Measurements from ENCODE around the gene ZNF581. TPM values are rescaled to one million over a fixed set of nuclear protein-coding genes. Genes with fewer than 3 reads are reported as not detected.

The ZNF581 gene
- total RNA-seq (2014; rRNA removed; shearing (Covaris generic)), result 23.7 and 29.5 TPM in 2 replicates
- 27.8 and 30.5 TPM in 2 replicates for polyA plus RNA-seq (2015; cell fraction: cytosol; rRNA removed)
- 19.1 and 21.5 TPM in 2 replicates for polyA plus RNA-seq (2015; cell fraction: nucleus; rRNA removed)

DNA sequence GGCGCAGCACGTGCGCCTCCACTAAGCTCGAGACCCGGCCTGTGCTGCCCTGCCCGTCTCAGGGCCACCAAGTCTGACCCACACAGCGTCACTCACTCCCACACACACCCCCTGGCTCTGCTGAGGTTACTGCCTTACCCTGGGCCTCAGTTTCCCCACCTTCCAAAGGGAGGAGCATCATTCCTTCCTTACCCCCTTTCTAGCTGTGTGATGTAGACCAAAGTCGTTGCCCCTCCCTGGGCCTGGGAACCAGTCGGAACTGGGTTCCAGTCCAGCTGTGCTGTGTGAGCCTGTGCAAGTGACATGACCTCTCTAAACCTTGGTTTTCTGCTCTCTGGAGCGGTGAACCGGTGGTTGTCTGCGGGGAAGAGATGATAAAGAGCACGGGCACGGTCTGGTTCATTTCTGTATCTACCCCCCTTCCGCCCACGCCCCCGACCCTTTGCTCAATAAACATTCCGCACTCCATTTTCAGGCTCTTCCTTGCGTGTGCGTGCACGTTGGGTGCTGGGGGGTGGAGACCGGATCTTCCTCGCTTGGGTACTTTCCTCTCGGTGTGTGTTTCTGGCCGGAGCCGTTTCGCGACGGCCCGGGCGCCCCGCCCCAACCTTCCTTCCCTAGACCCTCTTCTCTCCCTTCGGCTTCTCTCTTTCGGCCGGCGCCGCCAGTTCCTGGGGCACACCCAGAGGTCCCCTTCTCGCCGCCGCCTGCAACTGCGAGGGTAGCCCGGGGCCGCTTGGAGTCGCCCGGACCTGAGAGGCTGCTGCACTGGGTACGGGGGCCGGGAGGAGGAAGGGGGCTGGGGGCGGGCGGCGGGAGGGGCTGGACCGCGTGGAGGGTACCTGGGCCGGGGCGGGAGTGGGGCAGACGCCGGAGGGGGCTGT is at the start of gene ZNF581:
ZNF581 (plus strand) TSS at position 647 of the 884 bp plus-strand sequence. CDS start 923 bp downstream, outside the sequence.
- DNase-seq (ENCODE audit: low read depth), result peak; percentile 80

- DNase-seq (ENCODE audit: low read depth), result no peak
These were observed 48.4 kb upstream of the ZNF581 start for GRCh38 chr19:55594996-55595545.

- DNase-seq (ENCODE audit: low read depth), result no peak
These were observed 47.1 kb upstream of the ZNF581 start for GRCh38 chr19:55596304-55596703.

DNA sequence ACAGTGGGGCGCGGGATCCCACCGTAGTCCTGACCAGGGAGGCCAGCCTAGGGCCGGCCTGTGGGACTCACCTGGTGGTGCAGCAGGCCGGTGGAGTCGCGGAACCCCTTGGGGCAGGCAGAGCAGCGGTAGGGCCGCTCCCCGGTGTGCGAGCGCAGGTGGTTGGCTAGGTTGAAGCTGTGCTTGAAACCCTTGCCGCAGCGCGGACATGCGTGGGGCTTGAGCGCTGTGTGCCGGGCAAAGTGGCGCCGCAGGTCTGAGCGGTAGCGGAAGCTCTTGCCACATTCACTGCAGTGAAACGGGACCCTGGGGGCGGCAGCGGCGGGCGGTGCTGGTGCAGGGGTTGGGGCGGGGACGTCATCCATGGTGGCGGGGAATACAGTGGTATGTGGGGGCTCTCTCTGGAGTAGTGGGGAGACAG is 45.9 kb upstream of the ZNF581 start:
- no peak for DNase-seq (ENCODE audit: low read depth)

- no peak for DNase-seq (ENCODE audit: low read depth)
These were observed 45.4 kb upstream of the ZNF581 start for GRCh38 chr19:55598034-55598433.

DNA sequence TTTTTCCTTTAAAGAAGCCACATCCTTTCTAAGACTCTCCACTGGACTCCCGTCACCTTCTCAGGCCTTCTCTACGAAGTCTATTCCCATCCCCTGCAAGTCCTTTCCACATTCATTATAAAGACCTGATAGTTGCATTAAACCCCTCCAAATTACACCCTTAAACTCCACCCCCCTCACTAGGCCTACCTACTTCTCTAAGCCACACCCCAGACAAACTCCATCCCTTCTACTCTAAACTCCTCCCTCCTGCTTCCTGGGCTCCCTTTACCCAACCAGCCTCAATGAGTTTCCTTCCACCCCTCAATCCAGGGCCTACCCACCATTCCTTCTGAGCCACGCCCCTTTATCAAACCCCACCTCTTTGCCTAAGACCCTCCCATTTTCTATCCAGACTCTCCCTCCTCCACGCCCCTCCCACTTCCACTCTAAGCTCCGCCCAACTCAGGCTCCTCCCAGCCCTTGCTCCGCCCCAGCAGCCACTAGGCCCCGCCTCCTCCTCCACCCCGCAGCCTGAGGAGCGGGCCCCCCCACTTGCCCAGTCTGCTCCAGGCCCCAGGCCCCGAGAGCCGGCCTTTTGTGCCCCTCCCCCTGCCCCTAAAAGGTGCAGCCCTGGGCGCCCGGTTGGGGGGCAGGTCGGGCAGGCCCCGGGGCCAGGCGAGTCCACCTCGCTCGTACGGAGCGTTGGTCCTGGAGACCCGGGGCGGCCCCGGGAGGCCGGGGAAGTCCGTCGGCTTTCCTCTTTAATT is 44.6 kb upstream of the ZNF581 start:
- DNase-seq (ENCODE audit: low read depth), result peak; percentile 97

GRCh38 chr19:55599468-55599841 is 44.0 kb upstream of the ZNF581 start, which contains the start of gene FIZ1:
Gene FIZ1 (minus strand): TSS chr19:55599517. CDS start chr19:55597865, 1,652 bp downstream.
- peak; percentile 98 for DNase-seq (ENCODE audit: low read depth)

DNA sequence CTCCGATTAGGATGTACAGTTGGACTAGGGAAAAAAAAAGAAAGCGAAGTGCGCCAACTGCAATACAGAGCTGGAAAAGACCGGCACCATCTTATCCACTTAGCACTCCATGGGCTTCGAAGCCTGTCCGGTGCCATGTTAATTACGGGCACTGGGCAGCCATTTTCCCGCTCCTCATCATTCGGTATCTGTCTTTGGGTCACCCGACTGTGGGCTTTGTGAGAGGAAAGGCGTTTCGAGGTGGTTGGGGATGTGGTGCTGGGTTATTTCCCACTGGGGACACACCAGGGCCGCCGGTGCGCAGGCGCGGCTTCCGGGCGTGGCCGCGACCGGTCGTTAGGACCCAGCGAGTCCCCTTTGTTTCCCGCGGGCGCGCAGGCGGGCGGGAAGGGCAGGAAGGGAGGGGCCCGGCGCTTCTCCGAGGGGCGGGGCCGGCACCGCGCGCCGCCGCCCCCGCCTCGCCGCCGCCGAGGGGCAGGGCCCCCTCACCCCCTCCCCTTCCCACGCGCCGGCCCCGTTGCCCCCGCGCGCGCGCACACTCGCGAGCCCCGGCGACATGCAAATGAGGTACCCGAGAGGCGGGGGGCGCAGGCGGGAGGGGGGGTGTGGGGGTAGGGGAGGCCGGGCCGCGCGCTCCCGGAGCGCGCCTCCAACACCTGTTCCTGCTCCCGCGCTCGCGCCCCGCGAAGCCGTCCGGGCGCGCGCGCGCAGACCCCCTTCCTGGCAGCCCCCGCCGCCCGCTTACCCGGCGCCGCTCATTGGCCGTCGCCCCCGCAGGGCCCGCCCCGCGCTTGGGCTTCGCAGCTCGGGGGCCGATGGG is 43.4 kb upstream of the ZNF581 start, which contains the start of gene ZNF524:
ZNF524 (plus strand) TSS at position 447 of the 820 bp plus-strand sequence. CDS start 1,825 bp downstream, outside the sequence.
- peak; percentile 49 for DNase-seq (ENCODE audit: low read depth)

DNA sequence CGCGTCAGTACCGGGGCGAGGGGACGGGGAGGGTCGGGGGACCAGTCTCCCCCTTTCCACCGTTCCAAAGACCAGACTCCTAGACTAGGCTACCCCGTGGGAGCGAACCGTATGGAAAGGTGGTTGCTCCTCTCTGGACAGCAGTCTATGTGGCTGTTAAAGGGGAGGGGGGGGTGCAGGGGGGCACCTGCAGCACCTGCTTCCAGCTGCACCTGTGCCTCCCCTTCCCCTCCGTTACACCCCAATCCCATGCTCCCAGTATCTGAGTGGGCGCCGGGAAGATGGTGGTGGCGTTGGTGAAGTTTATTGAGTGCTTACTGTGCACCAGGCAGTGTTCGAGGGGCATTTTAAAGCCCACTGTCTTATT is 42.8 kb upstream of the ZNF581 start:
- no peak for DNase-seq (ENCODE audit: low read depth)

- DNase-seq (ENCODE audit: low read depth), result no peak
These were observed 42.4 kb upstream of the ZNF581 start for GRCh38 chr19:55601084-55601483.

DNA sequence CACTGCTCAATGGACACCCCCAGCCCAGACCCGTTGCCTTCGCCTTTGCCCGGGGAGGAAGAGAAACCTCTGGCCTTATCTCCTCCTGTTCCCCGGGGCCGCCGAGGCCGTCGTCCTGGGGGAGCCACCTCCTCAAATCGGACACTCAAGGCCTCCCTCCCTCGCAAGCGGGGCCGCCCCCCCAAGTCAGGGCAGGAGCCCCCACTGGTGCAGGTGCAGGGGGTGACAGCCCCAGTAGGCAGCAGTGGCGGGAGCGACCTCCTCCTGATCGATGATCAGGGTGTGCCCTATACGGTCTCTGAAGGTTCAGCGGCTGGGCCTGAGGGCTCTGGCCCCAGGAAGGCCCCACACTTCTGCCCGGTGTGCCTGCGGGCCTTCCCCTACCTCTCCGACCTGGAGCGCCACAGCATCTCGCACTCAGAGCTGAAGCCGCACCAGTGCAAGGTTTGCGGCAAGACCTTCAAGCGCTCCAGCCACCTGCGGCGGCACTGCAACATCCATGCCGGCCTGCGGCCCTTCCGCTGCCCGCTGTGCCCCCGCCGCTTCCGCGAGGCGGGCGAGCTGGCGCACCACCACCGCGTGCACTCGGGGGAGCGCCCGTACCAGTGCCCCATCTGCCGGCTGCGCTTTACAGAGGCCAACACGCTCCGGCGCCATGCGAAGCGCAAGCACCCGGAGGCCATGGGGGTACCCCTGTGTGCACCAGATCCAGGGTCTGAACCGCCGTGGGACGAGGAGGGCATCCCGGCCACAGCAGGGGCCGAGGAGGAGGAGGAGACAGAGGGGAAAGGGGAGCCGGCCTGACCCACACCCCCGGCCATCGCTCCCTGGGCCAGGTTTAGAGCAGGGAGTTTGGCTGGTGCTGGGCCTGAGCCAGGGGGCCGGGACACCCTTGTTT is 41.1 kb upstream of the ZNF581 start:
- DNase-seq (ENCODE audit: low read depth), result no peak

DNA sequence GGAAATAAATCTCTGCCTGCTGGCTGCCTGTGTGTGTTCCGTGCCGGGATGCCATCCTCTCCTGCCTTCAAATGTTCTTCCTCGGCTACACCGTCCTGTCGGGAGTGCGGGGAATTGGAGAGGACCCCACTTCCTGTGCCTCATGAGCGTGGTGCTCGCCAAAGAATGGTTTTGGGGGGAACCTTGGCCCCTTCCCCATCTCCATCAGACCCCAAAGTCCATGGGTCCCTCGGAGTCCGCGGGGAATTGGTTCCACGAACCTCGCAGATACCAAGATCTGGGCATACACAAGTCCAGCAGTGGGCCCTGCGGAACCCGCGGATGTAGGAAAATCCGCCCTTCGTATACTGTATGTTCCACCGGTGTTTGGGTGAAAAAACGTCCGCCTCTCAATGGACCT is 40.3 kb upstream of the ZNF581 start:
- DNase-seq (ENCODE audit: low read depth), result no peak

GRCh38 chr19:55603581-55604292 is 39.7 kb upstream of the ZNF581 start:
- DNase-seq (ENCODE audit: low read depth), result no peak

GRCh38 chr19:55605207-55605636 is 38.2 kb upstream of the ZNF581 start:
- peak; percentile 99 for DNase-seq (ENCODE audit: low read depth)

- DNase-seq (ENCODE audit: low read depth), result peak; percentile 85
These were observed 37.6 kb upstream of the ZNF581 start, which contains the start of gene ZNF865 for GRCh38 chr19:55605637-55606470. Gene ZNF865 (plus strand): TSS chr19:55605647. CDS start chr19:55613619, 7,972 bp downstream.

DNA sequence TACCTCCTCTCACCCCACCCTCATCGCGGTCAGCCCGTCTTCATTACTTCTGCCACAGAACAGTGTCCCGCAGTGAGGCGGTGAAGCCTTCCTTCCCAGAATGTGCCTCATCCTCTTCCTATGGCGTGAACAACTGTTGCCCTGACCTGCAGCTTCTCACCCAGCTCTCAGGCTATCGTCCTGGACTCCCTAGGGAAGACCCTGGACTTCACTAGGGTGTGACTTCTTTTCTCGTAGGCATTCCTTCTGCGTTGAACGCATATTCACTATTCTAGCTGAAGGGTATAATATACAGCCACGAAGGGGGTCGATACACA is 37.0 kb upstream of the ZNF581 start:
- no peak for DNase-seq (ENCODE audit: low read depth)

- no peak for DNase-seq (ENCODE audit: low read depth)
These were observed 36.6 kb upstream of the ZNF581 start for GRCh38 chr19:55606817-55607216.

DNA sequence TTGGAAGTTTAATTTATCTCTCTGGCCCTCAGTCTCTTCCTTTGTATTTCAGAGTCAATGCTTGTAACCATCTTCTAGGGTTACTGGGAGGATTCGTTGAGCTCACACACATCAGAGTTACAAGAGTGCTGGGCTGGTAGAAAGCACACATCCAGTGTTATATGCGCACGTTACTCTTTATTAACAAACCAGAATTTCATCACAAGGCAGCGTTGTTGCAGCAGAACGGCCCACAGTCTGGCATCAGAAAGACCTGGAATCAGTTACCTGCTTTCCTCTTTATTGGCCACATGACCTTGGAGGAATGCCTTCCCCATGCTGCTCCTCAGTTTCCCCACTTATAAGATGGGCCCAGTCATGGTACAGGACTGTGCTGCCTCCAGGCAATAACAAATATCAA is 34.1 kb upstream of the ZNF581 start:
- no peak for DNase-seq (ENCODE audit: low read depth)
